Progenitor cell of endocrine pancreas (in vitro differentiated cells): Measurements from ENCODE around the gene GSTM5. TPM values are rescaled to one million over a fixed set of nuclear protein-coding genes. Genes with fewer than 3 reads are reported as not detected.
A peak's percentile ranks its signal among the peaks of the same experiment; 100 is the strongest.

Source experiments
- DNase-seq: peaks from one replicate; pipeline ENCODE4 v3.0.0; 2021; ENCODE audit warnings: low spot score; ENCODE audit not compliant: unreplicated experiment
- H3K27ac Mint-ChIP-seq: 2 replicates; pipeline ENCODE4 v1.8.0; 2021; ENCODE audit warnings: mild to moderate bottlenecking, moderate library complexity, mixed read lengths
- H3K27me3 Mint-ChIP-seq: 2 replicates; pipeline ENCODE4 v1.8.0; 2021; ENCODE audit warnings: mixed read lengths
- H3K36me3 Mint-ChIP-seq: 2 replicates; pipeline ENCODE4 v1.8.0; 2022; ENCODE audit warnings: mixed read lengths; ENCODE audit not compliant: insufficient read depth
- H3K4me1 Mint-ChIP-seq: 2 replicates; pipeline ENCODE4 v1.8.0; 2021; ENCODE audit warnings: low read depth, mixed read lengths
- H3K4me3 Mint-ChIP-seq: 2 replicates; pipeline ENCODE4 v1.8.0; 2021; ENCODE audit warnings: low read depth, mild to moderate bottlenecking, moderate library complexity, mixed read lengths
- H3K9me3 Mint-ChIP-seq: 2 replicates; pipeline ENCODE4 v1.8.0; 2021; ENCODE audit warnings: low read depth, mixed read lengths
- total RNA-seq: library from RNA; stranded (reverse); gene quantifications from 2 replicates; pipeline ENCODE4 v1.2.1, GENCODE V29; 2021
- TF ChIP-seq, protein P1 (sequence below): fragments of 200-600 bp; sonication (generic); IDR thresholded peaks from one replicate; pipeline ENCODE4 v1.5.0; 2021; ENCODE audit warnings: antibody characterized with exemption, mild to moderate bottlenecking; ENCODE audit not compliant: unreplicated experiment

GSTM5 gene
- total RNA-seq, 1 donor from 2014 or later, result 2.8 TPM

- H3K4me3 Mint-ChIP-seq, result peak overlapping the region; percentile 9
- no peaks in the 10 kb centered on the region for H3K27me3 Mint-ChIP-seq
- peaks cover 5% of the 10 kb centered on the region for H3K36me3 Mint-ChIP-seq
- TF ChIP-seq, protein P1, sequence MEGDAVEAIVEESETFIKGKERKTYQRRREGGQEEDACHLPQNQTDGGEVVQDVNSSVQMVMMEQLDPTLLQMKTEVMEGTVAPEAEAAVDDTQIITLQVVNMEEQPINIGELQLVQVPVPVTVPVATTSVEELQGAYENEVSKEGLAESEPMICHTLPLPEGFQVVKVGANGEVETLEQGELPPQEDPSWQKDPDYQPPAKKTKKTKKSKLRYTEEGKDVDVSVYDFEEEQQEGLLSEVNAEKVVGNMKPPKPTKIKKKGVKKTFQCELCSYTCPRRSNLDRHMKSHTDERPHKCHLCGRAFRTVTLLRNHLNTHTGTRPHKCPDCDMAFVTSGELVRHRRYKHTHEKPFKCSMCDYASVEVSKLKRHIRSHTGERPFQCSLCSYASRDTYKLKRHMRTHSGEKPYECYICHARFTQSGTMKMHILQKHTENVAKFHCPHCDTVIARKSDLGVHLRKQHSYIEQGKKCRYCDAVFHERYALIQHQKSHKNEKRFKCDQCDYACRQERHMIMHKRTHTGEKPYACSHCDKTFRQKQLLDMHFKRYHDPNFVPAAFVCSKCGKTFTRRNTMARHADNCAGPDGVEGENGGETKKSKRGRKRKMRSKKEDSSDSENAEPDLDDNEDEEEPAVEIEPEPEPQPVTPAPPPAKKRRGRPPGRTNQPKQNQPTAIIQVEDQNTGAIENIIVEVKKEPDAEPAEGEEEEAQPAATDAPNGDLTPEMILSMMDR, result no peak
- H3K9me3 Mint-ChIP-seq, result peaks cover 18% of the 10 kb centered on the region
- peak overlapping the region; percentile 72 for H3K27ac Mint-ChIP-seq
- H3K4me1 Mint-ChIP-seq, result peaks cover 18% of the 10 kb centered on the region
- DNase-seq, result no peak
Observed at GRCh38 chr1:109725510-109725909, 13.5 kb downstream of the GSTM5 start.

- TF ChIP-seq, protein P1, result no peak
- Mint-ChIP-seq H3K27ac (peak overlapping the region; percentile 72), H3K9me3 (peaks cover 18% of the 10 kb centered on the region), H3K36me3 (peaks cover 5% of the 10 kb centered on the region), H3K27me3 (no peaks in the 10 kb centered on the region), H3K4me1 (peaks cover 23% of the 10 kb centered on the region), H3K4me3 (peak overlapping the region; percentile 9)
- DNase-seq, result no peak
Observed at GRCh38 chr1:109726007-109726406, 14.0 kb downstream of the GSTM5 start.

- H3K4me1 Mint-ChIP-seq, result peaks cover 31% of the 10 kb centered on the region
- H3K36me3 Mint-ChIP-seq, result peaks cover 5% of the 10 kb centered on the region
- no peak for DNase-seq
- H3K9me3 Mint-ChIP-seq, result peaks cover 16% of the 10 kb centered on the region
- H3K27ac Mint-ChIP-seq, result no peak overlapping the region
- H3K27me3 Mint-ChIP-seq, result no peaks in the 10 kb centered on the region
- no peak overlapping the region for H3K4me3 Mint-ChIP-seq
- TF ChIP-seq, protein P1, result no peak
Observed at GRCh38 chr1:109726728-109727373, 14.8 kb downstream of the GSTM5 start.

GRCh38 chr1:109728870-109729269 lies 16.8 kb downstream of the GSTM5 start:
- TF ChIP-seq, protein P1, result no peak
- H3K9me3 Mint-ChIP-seq, result peaks cover 14% of the 10 kb centered on the region
- peaks cover 6% of the 10 kb centered on the region for H3K36me3 Mint-ChIP-seq
- H3K27me3 Mint-ChIP-seq, result no peaks in the 10 kb centered on the region
- peaks cover 50% of the 10 kb centered on the region for H3K4me1 Mint-ChIP-seq
- H3K4me3 Mint-ChIP-seq, result no peak overlapping the region
- no peak for DNase-seq
- H3K27ac Mint-ChIP-seq, result peak overlapping the region; percentile 78

DNA sequence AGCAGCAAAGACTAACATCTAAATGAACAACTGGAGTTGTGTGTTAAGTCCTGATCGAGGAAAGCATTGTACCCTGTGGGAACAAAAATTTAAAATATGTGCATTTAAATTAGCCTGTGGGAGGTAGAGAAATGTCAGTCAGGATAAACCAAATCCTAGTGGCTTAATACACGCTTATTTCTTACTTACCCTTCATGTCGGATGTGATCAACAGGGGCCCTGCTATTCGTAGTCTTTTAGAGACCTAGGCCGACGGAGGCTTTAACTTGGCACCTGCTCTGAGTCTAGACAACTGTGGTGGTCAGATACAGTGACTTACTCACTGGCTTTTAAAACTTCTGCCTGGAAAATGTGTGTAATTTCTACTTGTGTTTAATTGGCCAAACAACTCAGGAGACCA lies 18.6 kb downstream of the GSTM5 start:
- TF ChIP-seq, protein P1, result no peak
- DNase-seq, result no peak
- Mint-ChIP-seq H3K4me1 (peaks cover 59% of the 10 kb centered on the region), H3K27me3 (no peaks in the 10 kb centered on the region), H3K27ac (peak overlapping the region; percentile 97), H3K36me3 (peaks cover 18% of the 10 kb centered on the region), H3K4me3 (peak overlapping the region; percentile 40), H3K9me3 (peaks cover 17% of the 10 kb centered on the region)
